GM12873 (cell line): Measurements from ENCODE around the gene KRT14.
A peak's percentile ranks its signal among the peaks of the same experiment; 100 is the strongest.

Experiments used
- TF ChIP-seq, protein P1 (sequence below): IDR thresholded peaks from 2 replicates; pipeline ENCODE4 v1.5.1; 2012; ENCODE audit warnings: low read depth, mild to moderate bottlenecking, moderate library complexity, low read length, control low read depth; ENCODE audit not compliant: insufficient read depth; ENCODE audit errors: missing control alignments

The KRT14 gene

DNA sequence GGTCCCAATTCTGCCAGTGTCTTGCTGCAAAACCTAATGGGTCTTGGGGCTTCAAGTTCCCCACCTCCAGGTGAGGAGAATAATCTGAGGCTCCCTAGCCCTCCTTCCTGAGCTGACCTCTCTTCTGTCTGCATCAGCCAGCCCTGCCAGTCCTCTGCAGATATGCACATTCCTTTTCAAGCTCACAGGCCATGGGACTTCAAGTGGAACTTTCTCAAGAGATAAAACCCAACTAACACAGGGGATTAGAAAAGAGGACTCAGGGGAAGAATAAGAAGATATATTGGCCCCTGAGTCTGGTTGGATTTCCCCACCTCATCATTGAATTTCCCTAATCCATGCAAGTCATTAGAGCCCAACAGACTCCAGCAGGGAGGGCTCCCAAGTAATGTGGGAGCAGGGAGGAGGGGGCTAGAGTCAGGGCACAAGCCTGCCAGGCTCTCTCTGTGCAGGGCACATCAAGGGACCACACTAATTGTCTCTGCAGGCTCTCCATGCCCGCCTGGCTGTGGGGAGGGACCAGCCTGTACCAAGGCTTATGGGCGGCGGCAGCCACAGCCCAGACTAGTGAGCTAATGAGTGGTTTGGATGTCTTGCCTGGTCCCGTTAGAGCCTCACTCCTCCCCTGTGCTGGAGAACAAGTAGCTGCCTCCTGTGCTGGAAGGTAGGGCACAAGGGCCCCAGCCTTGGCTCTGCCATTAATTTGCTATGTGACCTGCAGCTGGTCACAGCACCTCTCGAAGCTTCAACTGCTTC is 1.2 kb downstream of the KRT14 start:
- TF ChIP-seq, protein P1, sequence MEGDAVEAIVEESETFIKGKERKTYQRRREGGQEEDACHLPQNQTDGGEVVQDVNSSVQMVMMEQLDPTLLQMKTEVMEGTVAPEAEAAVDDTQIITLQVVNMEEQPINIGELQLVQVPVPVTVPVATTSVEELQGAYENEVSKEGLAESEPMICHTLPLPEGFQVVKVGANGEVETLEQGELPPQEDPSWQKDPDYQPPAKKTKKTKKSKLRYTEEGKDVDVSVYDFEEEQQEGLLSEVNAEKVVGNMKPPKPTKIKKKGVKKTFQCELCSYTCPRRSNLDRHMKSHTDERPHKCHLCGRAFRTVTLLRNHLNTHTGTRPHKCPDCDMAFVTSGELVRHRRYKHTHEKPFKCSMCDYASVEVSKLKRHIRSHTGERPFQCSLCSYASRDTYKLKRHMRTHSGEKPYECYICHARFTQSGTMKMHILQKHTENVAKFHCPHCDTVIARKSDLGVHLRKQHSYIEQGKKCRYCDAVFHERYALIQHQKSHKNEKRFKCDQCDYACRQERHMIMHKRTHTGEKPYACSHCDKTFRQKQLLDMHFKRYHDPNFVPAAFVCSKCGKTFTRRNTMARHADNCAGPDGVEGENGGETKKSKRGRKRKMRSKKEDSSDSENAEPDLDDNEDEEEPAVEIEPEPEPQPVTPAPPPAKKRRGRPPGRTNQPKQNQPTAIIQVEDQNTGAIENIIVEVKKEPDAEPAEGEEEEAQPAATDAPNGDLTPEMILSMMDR, result no peak

DNA sequence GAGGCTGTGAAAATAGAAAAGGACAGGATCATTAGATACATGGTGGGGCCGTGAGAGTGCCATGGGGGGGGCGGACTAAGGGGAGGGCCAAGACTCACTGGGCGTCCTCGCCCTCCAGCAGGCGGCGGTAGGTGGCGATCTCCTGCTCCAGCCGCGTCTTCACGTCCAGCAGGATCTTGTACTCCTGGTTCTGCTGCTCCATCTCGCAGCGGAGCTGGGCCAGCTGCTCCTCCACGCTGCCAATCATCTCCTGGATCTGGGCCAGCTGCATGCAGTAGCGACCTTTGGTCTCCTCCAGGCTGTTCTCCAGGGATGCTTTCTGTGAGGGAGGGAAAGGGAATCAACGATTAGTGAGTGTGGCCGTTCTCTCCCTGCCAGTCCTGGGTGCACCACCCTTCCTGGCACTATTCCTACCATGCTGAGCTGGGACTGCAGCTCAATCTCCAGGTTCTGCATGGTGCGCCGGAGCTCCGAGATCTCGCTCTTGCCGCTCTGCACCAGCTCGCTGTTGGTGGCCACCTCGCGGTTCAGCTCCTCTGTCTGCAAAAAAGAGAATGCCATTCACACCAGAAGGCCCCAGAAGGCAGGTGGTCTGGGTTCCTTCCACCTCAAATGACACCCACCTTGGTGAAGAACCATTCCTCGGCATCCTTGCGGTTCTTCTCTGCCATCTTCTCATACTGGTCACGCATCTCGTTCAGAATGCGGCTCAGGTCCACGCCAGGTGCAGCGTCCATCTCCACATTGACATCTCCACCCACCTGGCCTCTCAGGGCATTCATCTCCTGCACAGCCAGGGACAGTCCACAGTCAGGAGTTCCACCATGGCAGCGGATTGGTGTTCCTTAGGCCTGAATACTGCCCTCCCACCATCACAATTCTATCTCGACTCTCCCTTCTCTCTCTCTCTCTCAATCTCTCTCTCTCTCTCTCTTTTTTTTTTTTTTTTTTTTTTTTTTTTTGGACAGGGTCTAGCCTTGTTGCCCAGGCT is 3.3 kb downstream of the KRT14 start:
- TF ChIP-seq, protein P1, result no peak

DNA sequence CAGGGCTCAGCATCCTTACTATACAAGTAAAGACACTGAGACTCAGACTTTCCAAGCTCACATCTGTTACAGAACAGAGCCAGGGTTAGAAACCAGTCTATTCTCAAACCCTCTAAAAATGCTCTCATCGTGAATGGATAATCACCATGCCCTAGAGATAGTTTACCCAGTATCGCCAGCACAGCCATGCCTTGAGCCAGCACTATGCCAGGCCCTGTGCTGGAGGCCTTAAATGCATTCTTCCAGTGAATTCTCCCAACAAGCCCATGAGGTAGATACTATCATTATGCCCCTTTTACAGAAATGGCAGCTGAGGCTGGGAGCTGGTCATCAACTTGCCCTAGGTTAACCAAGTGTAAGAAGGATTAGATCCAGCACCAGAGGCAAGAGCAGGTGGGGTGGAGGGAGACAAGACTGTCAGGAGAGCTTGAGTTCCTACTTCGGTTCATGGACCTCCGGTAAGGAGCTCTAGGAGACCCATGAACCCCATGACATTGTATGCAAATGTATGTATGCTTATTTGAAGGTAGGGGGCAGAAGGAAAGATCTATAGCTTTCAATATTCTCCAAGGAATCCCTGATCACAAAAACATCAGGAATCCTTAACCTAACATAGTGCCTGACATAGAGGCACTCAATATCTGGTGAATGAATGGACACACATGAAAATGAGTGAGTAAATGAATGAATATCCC is 5.2 kb downstream of the KRT14 start:
- TF ChIP-seq, protein P1, result no peak

DNA sequence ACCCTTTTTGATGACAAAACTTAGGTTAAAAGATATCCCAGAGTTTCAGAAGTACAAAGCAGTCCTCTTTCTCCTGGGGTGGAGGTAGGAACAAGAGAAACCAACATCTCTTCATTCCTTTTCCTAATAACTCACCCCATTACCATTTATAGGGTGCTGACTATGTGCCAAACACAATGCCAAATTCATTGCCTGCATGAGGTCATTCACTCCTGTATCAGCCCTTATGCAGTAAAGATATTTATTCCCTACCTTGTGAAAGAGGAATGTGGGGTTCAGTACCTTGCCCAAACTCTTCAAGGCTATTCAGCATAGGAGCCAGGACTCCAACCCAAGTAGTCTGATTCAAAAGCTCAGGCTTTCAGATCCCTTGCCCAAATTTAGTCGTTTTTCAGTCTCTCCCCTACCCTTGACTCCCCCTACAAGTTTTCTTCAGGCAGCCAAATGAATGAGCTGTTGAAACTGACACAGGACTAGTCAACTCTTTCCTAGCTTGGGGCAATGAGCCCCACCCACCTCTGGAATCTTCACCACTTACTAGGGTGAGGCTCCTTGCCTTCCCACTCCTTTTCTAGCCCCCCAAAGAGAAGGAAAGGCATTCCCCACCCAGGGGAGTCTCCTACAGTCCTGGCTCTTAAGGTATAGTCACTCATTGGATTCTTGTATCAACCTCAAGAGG is 5.9 kb downstream of the KRT14 start:
- TF ChIP-seq, protein P1, result no peak

DNA sequence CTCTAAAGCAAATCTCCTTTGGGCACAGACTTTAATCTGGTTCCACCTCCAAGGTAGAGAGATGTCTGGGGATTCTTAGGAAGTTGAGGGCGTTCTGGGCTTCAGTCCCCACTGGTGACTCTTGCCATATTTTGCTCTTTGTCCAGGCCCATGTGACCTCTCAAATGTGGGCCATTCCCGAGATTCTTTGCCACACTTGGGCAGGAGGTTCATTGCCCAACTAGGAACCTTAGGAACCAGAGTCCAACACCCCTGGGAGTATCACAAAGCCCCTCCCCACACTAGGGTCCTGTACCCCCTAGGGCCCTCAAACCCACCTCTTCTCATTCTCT is 6.5 kb downstream of the KRT14 start:
- TF ChIP-seq, protein P1, result no peak

DNA sequence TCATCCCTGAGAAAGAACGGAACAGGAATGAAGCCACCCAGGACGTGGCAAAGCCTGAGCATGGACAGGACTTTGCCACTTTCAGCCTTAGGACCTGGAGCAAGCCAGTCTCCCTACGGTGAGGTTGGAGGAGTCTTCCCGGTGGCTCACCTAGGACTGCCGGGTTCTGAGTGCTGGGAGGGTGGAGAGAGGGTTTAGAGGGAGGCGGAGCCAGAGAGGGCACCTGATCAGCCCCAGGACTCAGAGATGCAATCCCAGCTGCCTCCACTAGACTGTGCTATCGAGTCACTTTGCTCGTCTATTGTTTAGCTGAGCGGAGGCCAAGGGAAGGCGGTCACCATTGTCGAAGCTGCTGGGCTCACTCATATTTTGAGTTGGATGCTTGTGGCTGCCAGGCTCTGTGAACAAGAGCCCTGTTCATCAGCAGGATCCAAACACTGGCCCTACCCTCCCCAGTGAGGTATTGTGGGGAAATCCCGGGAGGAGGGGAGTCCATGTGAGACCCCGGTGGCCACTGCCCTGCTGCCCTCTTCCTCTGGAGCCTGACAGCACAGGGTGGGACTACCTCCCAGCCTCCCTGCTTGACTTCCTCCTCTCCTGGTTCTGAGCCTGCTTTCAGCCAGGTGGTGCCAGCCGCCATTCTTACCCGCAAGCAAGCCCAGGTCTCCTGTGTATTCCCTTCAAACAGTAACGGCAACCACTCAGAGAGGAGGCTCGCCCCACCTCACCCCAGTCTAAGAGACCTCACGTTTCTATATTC is 7.0 kb downstream of the KRT14 start:
- TF ChIP-seq, protein P1, result peak; percentile 92
